Islet precursor cell (in vitro differentiated cells): ENCODE results near the gene KCNQ1OT1.

Experiments
- DNase-seq: peaks from one replicate; pipeline ENCODE4 v3.0.0-alpha.2; 2018

The KCNQ1OT1 gene

DNA sequence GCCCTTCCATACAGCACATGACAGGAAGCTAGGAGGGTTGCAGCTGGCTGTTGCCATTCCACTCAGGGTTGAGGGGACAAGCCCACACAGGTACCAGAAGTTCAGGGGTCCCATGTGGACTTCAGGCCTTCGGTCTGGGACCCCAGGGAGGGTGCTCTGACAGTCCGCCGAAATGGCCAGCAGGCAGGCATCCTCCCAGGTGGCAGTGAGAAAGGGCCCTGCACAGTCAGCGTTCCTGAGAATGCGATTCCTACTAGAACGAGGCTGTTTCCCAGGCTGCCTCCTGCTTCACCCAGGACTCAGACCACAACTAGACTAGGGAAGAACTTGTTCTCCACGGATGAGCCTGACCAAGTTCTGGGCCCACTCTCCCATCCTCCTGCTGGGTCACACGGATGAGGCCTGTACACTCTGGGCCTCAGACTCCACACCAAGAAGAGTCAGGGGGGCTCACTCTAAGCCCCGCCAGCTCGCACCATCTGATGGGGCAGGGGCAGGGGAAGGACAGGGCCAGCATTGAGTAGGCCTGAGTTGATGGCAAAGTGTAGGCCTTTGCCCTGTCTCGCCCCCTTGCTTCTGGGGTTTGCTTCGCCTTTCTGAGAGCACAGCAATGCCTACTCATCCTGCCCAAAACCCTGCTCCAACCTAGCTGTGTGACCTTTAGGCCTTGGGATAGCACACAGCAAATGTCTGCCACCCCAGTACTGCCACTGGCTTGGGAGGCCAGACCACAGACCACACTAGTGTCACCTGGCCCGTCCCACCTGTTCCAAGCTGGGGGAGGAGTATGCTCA, 14.0 kb downstream of the KCNQ1OT1 start:
- DNase-seq = peak; percentile 45

- no peak for DNase-seq
Observed at GRCh38 chr11:2685051-2685450, 14.7 kb downstream of the KCNQ1OT1 start.

DNA sequence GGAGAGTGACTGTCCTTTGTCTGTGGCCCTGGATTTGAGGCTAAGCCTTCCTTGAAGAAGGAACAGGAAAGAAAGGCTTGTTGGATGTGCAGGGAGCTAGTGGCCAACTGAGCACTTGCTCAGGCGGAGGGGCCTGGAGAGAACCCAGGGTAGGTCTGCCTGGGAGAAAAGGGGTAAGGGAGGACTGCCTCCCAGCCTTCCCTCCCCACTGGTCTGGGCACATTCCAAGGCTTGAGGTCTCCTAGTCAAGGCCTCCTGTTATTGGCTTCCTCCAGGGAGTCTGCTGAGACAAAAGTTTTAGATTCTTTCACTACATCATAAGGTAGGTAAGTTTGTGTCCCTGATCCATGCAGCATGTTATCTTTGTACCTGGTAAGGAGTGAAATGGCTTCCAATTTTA, 15.2 kb downstream of the KCNQ1OT1 start:
- DNase-seq = peak; percentile 68

- no peak for DNase-seq
Observed at GRCh38 chr11:2683806-2684205, 16.0 kb downstream of the KCNQ1OT1 start.

GRCh38 chr11:2681408-2682145, 18.2 kb downstream of the KCNQ1OT1 start:
- DNase-seq = no peak

GRCh38 chr11:2679011-2679676, 20.6 kb downstream of the KCNQ1OT1 start:
- no peak for DNase-seq

DNA sequence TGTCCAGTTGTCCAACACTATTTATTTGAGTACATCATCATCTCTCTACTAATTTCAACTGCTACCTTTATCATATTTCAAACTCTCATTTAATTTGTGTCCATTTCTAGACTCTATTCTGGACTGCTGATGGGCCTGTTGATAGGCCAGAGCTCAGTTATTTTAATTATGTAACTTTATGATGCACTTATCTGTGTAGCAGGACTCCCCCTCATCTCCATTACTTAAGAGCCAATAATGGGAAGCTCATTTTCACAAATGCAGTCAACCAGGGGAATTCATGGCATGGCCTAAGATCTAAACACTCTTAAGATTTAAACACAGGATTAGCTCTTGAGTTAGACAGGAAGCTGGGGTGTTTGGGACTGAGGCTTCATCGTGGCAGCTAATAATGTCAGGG, 21.4 kb downstream of the KCNQ1OT1 start:
- peak; percentile 28 for DNase-seq

GRCh38 chr11:2677127-2677526, 22.7 kb downstream of the KCNQ1OT1 start:
- no peak for DNase-seq

GRCh38 chr11:2675540-2675939, 24.3 kb downstream of the KCNQ1OT1 start:
- peak; percentile 79 for DNase-seq

DNA sequence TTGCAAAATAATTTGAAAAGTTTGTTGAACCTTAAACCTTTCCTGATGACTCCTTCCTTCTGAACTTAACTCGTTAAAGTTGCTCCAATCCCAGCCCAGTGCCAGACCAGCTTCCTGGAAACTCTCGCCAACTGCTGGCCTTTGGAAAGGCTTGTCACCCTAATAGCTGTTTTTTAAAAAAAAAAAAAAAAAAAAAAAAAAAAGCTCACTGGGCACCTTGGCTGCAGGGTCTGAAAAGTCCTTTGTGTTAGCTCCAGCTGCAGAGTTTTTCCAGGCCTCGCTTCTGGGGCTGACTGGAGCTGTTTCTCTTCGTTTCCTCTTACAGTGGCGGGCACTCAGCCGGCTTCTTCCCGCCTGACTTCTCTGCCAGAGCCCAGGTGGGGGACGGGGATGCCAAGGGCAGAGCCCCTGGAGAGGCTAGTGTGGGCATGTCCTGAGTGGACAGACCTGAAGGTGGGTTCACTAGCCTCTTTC, 25.1 kb downstream of the KCNQ1OT1 start:
- peak; percentile 62 for DNase-seq

DNA sequence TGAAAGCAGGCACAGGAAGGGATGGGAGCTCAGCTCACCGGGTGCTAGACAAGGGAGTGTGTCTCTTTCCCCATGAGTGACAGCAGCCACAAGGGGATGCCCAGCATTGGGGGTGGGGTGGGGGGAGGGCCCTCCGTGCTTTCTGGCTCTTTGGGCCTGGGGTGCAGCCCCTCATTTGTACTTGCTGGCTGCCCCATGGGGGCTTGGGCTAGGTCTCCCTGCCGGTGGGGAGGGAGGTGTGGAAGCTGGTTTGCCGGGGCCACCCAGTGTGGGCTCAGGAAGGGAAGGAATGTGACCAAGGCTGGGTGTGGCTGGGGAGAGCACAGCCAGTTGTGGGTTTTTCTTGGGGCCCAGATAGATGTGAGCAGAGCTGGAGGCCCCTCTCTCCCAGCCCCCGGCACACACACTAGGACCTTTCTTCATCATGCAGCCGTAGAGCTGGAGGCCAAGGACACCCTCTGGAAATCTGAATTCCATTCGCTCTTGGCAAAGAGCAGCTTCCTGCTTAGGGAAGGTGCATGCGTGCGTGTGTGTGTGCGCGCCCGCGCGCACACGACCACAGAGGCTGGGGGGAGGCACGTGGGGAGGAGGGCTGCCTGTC, 25.8 kb downstream of the KCNQ1OT1 start:
- DNase-seq = peak; percentile 37

GRCh38 chr11:2673250-2673610, 26.6 kb downstream of the KCNQ1OT1 start:
- DNase-seq = no peak

DNA sequence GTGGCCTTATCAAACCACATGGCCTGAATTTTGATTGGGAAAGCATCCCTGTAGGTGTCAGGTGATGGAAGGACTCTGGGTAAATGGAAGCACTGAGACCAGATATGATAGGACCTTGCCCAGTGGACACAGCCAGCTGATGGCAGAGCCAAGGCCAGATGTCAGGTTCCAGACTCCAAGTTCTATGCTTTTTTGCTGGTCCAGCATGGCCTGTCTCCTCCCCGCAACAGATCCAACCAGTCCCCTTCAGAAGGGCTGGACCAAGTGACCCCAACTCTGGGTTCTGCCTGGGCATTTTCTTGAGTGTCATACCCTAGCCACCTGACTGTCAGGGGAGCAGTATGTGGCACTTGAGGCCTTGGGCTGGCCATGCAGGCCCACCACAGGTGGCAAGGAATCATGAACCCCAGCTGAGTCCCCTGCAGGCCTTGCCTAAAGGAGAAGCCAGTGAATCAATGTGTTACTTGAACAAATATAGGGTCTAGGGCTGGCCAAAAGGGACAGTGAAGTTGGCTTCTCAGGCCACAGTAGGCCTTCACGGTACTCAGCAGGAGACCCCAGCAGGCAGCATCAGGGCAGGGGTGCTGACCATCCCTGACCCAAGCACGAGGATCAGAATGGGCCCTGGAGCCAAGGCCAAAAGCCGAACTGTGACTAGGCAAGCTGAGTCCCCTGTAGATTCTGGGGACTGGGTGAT, 27.1 kb downstream of the KCNQ1OT1 start:
- peak; percentile 32 for DNase-seq

- peak; percentile 31 for DNase-seq
Observed at GRCh38 chr11:2671748-2672147, 28.0 kb downstream of the KCNQ1OT1 start.

DNA sequence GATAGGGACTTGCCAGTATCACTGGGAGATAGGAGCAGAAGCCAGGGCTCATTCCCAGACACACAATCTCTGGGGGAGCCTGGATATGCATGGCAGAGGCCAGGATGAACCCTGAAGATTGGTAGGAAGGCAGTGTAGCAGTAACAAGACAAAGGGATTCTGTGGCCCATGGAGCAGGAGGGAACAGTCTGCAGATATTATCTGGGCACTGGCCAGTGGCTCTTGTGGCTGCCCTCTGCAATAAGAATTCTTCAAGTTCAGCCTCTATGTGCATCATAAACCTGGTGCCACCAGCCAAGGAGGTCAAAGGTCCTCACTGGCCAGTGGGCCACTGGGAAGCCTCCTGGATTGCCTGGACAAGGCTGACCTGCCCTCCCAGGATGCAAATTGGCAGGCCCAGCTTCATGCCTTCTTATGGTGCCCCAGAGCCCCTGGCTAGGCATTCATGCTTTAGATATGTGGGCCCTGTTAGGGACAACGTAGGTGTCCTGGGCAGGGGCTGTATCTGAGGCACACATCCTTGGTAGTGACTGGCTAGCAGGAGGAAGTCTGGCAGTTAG, 29.2 kb downstream of the KCNQ1OT1 start:
- DNase-seq = no peak

- DNase-seq = no peak
Observed at GRCh38 chr11:2669634-2670469, 29.9 kb downstream of the KCNQ1OT1 start.

- DNase-seq = no peak
Observed at GRCh38 chr11:2668876-2669275, 30.9 kb downstream of the KCNQ1OT1 start.

DNA sequence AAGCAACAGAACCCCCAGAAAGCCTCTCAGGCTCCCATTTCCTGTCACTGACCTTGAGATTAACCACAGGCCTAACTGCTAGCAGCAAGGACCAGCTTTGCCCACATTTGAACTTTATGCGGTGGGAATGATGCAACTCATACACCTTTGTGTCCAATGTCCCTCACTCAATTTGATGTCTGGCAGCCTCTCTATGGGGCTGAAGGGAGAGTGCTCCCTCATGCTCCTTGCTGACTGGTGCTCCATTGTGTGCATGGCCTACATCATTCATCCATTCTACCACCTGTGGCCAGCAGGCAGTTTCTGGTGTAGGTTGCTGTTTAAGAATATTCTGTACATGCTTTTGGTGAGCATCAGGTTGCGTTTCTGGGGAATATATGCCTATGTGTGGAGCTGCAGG, 31.9 kb downstream of the KCNQ1OT1 start:
- no peak for DNase-seq

GRCh38 chr11:2666828-2667570, 32.8 kb downstream of the KCNQ1OT1 start:
- peak; percentile 34 for DNase-seq

- peak; percentile 34 for DNase-seq
Observed at GRCh38 chr11:2666401-2666741, 33.4 kb downstream of the KCNQ1OT1 start.
